ENCODE data around the gene MED16.

DNA sequence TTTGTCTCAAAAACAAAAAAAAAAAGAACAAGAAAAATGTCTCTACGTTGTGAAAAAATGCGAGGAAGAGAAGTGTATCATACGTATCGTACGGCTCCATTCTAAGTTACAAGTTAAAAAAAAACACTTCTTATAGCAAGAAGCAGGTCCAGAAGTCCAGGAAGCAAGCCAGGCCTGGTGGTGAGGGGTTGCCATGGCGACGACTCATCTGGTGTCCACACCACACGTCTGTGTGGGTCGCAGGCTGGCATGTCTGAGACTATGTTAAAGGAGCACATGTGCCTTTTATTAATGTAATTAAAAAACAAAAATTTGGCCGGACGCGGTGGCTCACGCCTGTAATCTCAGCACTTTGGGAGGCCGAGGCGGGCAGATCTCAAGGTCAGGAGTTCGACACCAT is 5.9 kb downstream of the MED16 start:
- TF ChIP-seq CTCF (conservative IDR thresholded peaks at IDR 0.05; ENCODE audit: low read length) (no peak), EZH2phosphoT487 (IDR thresholded peaks at IDR 0.05; ENCODE audit: borderline replicate concordance) (no peak)
